SHP77 treated with DMSO at 0.1 percent for 48 hours (cell line): Measurements from ENCODE around the gene FBN1.

ENCODE experiments used
- DNase-seq: peaks from one replicate; lab custom pipeline; 2025; lab: John Stamatoyannopoulos, UW

Gene FBN1

DNA sequence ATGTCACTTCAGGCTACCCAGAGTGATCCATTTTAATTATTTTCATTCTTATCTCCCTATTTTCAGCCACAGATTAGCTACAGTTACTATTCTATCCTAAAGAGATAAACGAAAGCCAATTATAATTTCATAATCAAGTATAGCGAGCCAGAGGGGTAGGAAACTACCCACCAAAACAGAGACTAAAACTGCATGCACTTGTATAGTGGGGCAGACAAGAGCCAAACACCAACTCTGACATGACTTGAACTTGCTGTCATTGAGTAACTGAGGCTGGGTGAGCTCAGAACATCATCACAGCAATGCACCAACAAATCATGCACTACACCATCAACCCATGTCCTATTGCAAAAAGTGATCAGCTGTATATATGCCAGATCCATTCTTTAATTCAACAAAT is 64.8 kb downstream of the FBN1 start:
- DNase-seq = no peak

DNA sequence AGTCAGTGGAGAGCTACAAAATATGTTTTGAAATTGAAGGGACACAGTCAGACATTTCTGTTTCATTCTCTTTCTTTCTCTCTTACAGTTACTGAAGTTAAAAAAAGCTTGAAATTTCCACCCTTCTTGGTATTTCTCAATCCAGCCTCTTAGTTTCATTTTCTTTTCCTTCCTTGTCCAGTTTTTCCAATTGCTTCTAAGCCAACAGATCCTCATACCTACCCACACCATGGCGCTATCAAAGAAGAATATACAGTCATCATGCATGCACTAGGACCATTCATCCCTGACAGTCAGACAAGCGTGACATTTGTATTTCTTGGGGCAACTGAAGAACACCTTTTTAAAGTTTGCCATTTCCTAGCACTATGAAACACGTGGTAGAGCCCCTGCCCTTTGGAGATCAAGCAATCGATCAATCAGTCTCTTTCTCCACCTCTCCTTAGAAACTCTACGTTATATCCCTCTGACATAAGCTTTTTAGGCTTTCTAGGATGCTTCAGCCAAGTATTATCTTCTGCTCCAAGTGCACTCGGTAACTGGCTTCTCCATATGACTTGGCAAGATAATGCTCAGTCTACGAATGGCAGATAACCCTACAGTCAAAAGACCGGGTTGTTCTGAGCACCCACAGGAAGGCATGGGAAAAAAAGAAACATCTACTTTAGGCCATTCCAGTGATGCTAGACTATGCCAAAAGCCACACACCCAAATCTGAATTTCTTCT is 65.4 kb downstream of the FBN1 start:
- DNase-seq = no peak

DNA sequence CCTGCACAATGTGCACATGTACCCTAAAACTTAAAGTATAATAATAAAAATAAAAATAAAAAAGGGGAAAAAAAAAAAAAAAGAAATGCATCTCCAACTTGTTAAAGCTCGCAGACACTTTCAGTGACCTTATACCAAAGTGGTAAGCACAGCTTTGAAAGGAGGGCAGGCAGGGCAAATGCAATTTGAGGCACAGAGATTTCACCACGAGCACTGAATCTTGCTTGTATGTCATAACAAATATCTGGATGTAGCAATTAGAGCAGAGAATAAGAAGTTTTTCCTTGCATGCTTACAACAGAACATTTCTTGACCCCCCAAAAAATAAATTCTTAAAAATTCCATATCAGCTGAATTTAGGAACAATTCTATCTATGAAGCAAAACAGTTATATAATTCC is 66.5 kb downstream of the FBN1 start:
- no peak for DNase-seq

DNA sequence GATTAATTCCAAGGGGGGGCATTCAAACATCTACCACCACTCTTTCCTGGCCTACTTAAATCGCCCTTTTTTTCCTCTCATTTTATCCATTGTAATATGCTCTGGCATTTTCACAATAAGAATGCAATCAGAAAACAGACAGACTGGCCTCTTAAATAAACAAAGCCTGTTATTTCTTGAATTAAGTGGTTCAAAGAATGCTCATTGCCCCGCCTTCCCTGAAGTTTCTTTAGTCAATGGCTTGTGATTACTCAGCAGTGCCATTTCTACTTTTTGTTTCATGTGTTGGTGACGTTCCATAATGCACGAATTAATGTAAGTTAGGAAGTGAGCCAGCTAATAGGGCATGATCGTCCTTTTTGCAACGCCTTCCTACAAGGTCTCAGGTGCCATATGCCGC is 68.0 kb downstream of the FBN1 start:
- DNase-seq = no peak

DNA sequence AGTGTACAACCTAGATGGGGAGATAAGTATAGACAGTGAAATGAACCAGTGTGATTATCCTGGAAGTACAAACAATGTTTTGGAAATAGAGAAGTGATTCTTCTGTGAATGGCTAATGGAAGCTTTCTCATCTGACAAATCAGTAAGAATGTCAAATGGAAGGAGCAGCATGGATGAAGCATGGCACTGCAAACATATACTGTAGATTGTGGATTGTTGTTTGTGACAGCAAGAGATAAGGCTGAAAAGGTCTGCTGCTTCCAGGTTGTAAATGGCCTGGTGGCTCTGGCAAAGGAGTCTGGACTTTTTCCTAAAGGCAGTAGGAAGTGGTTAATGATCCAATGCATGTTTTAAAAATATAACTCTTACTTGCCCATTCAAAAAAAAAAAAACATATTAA is 71.3 kb downstream of the FBN1 start:
- DNase-seq = no peak

DNA sequence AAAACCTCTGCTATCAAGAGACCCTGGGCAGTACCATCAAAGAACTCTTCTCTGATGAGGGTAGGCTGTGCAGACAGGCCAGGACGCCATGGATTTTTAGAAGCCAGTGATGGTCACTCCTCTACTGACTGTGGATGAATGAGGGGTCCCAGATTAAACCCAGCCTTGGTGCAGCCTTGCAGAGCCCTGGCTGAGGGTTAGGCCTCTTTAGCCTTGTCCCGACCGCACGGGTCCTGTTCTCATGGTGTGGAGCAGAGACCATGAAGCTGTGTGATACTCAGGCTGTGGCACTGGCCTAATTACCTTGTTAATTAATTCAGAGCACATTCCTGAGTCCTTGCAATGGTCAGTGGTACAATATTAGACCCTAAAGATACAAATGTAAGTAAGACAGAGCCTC is 71.7 kb downstream of the FBN1 start:
- DNase-seq = no peak

DNA sequence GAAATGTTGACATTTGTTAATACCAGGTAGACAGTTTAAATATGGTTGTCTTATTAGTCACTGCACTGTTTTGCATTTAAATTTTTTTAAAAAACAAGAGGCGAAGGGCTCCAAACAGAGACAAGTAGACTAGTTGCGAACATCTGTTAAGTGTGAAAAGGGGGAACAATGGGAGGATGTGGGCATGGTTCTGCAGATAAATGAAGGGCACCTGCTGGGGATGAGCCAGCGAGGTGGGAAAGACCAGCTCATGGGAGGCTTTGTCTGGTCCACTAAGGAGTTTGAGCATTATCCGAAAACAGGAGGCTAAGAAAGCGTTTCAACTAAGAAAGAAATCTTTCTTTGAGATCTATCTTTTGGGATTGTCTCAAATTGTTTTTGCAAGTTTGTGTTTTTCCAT is 72.7 kb downstream of the FBN1 start:
- DNase-seq = no peak

DNA sequence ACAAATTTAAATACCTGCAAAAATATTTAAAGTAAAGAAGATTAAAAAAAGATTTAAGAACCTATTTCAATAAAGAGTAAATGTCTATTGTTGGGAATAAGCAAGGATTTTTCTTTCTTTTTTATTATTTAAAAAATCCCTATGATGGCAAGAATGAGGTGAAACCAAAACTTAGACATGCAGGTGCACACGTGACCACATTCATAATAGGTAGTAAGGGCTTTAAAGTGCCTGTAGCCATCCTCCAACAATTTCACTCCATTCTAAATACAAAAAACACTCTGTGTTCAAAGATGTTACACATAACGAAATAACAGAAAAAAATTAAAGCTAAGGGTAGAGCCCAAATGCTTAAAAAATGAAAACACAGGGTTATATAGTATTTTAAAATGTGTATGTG is 74.0 kb downstream of the FBN1 start:
- no peak for DNase-seq

DNA sequence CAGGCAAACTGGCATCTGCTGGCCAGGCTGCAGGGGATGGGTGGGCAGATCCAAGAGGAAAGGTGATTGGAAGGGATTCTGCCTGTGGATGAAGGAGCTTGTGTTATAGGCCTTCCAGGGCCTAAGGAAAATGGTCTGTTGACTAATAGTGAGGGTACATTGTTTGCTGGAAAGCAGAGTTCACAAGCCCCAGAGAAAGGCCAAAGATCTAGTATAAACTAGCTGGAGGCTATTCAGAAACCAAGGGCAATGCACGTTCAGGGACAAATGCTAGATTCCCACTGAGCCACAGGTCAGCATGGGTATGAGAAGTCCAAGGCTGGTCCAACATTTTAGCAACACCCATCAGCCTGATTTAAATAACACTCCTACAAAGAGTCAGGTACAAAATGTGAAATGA is 74.7 kb downstream of the FBN1 start:
- no peak for DNase-seq

DNA sequence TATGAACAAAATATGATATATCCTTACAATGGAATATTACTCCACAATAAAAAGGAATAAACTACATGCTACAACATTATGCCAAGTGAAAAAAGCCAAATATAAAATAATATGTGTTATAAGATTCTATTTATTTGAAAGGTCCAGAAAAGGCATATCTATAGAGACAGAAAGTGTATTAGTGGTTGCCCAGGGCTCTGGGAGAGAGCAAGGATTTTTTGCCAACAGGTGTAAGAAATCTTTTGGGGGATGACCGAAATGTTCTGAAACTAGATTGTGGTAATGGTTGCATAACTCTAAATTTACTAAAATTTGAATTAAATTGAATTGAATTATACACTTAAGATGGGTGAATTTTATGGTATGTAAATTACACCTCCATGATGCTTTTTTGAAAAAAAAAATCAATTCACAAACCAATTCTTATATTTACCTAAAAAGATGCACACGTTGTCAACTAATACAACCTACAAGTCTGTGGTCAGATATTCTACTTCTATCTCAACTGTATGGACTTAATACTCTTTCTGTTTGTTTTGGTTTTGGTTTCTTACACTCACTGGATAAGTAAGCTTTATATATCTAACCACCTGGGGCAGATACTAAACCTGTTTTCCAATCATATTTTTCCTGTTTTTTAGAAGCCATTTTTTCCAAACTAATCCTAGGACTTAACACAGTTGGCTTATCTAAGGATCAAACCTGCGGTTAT is 75.8 kb downstream of the FBN1 start:
- DNase-seq = no peak

DNA sequence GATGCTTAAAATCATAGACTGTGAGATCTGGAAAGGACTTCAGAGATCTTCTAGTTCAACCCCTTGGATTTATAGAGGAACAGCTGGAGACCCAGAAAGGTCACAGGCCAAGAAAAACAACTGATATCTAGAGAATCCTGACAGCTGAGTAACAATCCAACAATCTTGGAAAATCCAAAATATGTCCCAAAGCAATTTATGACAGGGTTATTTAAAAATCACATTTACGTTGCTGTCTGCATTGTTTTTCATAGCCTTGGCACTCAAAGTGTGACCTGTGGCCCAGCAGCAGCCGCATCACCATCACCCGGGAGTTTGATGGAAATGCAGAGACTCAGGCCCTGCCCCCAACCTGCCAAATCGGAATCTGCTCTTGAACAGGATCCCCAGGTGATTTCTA is 78.8 kb downstream of the FBN1 start:
- DNase-seq = no peak

DNA sequence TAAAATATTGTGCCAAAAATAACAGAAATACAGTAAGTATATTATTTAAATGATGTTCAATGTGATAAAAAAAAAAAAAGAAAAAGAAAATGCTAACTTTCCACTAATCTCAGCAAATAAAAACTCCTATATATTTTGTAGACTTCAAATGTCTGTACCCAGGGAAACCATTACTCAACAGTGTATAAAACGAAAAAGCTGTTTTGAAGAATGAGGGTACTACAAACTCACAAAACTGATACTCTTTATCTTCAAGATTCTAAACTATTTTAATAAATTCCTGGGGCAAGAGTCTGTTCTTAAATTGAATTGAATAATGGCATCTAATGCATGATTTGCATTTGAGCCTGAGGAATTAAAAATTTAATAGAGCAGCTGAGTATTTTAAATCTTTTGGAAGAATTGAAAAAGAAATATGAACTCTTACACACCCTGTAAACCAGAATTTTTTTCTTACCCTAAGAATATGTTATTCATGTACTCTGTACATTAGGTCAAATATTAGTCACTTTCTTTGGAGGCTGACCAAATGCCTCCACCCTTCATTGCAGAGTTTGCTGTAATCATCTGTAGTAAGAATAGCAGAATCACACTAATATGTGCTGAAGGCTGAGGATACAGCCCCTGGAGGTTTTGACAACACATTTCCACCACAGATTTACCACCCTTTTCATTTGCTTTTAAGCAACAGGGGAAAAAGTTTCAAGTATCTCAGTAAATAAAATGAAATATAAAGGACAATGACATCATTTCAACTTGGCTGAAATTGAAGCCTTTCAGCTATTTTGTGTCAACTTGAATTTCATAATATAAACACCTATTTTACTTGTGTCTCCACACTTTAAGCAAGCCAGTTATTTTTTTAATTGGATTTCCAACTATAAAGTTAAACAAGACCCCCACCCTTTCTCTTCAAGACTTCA is 79.7 kb downstream of the FBN1 start:
- no peak for DNase-seq

DNA sequence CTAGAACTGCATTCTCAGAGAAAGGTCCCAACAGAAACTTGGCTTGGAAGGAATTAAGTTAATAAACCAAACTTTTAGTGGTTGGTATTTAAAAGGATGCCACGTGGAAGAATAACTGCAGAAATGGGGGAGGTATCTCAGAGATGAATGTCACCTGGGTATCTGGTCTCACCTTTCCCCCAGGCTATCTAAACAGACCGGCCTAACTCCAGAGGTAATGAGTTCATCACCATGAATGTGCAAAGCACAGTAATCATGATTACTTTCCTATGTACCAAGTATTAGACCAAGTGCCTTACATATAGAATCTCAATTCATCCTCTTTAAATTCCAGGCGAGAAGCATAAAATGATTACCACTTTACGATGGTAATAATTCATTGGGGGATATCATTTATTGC is 80.8 kb downstream of the FBN1 start:
- no peak for DNase-seq

DNA sequence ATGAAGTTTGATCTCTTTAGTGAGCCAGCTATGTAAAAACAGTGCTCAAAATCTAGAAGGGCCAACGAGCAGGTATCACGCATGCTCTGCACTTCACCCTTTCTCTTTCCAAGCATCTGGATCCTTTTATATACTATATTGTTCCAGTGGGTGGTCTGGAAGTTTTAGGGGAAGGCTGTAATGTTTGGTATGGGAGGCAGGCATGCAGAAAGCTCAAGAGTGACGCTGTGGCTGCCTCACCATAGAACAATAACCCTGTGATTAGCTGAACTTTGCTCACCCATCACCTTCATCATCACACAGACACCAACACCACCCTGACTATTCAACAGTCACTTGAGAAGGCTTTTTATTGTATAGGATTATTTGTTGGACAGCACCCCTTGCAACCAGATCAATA is 81.6 kb downstream of the FBN1 start:
- no peak for DNase-seq

DNA sequence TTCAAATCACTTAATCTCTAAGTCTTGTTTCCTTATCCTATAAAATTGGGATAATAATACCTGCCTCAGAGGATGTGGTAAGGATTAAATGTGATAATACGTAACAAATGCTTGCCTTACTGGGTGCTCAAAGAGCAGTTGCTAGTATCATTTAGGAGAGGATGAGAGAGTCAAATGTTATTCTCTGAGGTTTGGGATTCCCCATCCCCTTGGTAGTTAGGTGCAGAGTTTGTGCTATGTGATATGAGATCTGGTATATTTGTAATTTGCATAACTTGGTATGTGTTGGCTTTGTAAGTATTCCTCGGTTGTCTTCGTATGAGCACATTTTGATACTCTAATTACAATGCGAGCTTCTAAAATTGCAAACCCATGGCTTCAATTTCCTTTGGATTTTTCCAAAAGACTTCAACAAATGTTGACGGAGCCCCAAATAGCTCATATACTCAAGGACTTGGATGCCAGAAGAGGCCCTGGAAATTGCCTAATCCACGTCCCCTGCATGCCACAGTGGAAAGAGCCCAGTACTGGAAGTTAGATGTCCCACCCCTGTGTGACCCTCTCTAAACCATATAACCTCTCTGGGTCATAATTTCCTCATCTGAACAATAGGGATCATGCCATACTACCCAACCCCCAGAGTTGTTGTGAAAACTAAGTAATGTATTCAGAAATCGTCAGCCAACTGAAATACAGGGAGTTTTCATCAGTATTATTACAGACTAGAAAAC is 85.0 kb downstream of the FBN1 start:
- no peak for DNase-seq

DNA sequence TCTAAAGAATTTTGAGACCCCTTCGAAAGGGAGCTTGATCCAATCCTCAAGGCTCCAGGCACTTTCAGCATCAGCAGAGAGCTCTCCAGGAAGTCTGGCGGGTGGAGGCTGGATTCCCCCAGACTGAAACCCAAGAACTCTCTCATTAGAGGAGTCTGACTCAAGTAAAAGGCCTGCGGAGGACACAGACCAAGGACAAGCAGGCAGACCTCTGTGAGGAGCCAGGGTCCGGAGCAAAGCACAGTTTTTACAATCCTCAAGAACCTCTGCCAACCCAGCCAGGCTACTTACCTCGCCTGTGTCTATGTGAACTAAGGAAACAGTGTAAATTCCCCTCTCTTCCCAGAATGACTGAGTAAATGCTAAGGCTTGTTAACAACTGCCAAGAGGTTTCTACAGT is 86.2 kb downstream of the FBN1 start:
- DNase-seq = no peak

DNA sequence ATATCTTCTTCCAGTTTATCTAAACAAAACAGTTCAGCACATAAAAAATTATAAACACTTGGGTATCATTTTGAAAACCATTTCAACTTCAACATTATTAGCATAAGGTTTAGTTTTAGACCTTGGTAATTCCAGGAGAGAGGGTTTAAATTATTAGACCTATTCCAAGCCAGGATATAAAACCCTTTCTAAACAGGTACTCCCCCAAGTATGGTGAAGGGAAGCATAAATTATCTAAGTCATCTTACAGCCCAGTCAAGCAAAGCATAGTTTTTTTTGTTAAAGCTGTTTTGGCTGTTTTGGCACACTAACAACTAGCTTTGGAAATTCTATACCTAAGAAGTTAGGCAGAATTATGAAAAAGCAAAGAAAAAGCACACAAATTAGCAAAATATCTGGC is 87.3 kb downstream of the FBN1 start:
- DNase-seq = no peak

DNA sequence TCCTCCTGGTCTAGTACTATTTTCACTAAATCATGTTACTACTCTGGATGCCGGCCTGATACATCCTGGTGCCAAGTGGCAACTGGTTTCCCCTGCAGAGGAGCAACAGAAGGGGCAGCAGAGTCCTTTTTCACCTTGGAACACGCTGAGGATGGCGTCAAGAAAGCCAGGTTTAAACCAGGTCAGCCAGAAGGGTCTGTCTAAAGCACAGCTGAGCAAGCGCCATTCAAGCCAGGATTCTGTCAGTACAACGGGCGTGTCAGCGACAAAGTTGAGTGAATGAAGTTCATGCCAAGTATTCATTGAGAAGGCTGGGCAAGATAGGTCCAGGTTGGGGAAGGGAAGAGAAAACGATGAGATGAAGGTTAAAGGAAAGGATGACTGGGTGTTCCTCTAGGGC is 88.2 kb downstream of the FBN1 start:
- no peak for DNase-seq

DNA sequence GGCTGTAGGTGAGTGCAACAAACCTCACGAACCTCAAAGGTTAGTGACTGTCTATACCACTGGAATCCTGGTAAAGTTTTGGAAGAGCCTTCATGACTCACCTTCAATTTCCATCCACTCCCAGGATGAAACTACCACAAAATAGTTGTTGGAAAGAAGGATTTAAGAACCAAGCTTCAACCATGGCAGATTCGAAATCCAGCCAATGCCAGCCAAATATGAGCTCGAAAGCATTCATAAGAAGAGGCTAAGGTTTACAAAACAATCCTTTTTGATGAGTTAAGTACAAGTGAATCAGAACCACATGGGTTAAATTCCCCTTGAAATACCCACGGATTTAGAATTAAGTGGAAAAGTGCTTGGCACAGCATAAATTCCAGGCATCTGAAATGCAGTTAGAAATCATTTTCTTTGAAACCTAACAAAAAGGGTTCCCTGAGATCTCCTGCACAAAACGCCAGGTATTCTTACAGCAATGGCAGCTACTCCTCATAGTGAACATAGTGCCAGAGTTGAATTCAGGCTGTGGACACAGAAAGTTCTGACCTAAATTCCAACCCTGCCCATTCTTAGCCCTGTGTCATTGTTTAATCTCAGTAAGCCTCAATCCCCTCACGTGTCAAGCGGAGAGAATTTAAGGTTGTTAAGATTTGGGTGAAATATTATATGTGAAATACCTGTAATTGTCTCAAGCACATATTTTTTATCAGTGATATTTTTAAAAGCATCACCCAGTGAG is 89.2 kb downstream of the FBN1 start:
- DNase-seq = no peak

DNA sequence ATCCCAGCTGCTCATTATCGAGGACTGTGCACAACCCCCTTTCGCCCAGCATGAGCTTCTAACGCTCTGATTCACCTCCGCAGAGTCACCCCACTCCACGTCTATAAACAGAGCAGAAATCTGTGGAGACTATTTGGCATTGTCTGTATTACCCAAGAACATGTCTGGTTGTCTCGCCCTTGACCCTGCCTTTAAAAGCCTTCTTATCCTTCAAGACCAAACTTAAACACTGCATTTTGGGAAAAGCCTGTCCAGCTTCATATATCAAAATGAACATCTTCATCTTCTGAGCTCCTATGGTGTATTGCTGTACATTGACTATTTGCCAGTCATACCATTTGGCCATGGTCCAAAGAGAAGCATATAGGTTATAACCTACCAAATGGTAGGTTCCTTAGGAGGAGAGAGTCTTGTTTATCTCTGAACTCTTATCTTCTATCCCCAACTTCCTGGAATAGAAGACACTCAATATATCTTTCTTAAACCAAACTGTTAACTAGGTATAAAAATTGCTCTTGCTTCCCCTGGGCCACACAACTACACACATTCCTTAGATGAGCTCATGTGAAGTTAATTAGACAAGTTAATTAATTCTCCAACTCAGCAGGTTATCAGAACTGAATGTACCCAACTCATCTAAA is 90.1 kb downstream of the FBN1 start:
- DNase-seq = no peak

DNA sequence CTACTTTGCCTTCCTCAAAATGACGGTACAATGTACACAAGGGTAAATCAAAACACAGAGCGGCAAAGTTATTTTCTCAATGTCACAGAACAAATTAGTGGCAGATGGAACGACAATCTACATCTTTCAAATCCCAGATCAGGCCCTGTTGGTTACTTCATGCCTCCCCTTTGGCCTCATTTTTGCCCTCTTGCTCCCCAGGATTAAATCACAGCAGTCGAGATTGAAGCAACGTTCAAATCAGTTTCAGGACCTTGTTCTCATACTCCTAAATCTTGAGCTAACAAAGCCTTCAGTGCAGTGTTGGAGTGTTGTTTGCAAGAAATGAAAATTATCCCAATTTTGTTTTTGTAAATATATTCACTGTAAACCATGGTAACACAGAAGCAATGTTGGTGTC is 91.4 kb downstream of the FBN1 start:
- no peak for DNase-seq
